GM15510 (cell line): ENCODE data around the gene ANKS1A.

ENCODE experiments used
- POLR2A ChIP-seq: IDR thresholded peaks from 3 replicates; pipeline ENCODE4 v1.6.1; 2011; ENCODE audit warnings: borderline replicate concordance; ENCODE audit not compliant: insufficient read length; ENCODE audit errors: extremely low read depth

The ANKS1A gene, protein sequence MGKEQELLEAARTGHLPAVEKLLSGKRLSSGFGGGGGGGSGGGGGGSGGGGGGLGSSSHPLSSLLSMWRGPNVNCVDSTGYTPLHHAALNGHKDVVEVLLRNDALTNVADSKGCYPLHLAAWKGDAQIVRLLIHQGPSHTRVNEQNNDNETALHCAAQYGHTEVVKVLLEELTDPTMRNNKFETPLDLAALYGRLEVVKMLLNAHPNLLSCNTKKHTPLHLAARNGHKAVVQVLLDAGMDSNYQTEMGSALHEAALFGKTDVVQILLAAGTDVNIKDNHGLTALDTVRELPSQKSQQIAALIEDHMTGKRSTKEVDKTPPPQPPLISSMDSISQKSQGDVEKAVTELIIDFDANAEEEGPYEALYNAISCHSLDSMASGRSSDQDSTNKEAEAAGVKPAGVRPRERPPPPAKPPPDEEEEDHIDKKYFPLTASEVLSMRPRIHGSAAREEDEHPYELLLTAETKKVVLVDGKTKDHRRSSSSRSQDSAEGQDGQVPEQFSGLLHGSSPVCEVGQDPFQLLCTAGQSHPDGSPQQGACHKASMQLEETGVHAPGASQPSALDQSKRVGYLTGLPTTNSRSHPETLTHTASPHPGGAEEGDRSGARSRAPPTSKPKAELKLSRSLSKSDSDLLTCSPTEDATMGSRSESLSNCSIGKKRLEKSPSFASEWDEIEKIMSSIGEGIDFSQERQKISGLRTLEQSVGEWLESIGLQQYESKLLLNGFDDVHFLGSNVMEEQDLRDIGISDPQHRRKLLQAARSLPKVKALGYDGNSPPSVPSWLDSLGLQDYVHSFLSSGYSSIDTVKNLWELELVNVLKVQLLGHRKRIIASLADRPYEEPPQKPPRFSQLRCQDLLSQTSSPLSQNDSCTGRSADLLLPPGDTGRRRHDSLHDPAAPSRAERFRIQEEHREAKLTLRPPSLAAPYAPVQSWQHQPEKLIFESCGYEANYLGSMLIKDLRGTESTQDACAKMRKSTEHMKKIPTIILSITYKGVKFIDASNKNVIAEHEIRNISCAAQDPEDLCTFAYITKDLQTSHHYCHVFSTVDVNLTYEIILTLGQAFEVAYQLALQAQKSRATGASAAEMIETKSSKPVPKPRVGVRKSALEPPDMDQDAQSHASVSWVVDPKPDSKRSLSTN

DNA sequence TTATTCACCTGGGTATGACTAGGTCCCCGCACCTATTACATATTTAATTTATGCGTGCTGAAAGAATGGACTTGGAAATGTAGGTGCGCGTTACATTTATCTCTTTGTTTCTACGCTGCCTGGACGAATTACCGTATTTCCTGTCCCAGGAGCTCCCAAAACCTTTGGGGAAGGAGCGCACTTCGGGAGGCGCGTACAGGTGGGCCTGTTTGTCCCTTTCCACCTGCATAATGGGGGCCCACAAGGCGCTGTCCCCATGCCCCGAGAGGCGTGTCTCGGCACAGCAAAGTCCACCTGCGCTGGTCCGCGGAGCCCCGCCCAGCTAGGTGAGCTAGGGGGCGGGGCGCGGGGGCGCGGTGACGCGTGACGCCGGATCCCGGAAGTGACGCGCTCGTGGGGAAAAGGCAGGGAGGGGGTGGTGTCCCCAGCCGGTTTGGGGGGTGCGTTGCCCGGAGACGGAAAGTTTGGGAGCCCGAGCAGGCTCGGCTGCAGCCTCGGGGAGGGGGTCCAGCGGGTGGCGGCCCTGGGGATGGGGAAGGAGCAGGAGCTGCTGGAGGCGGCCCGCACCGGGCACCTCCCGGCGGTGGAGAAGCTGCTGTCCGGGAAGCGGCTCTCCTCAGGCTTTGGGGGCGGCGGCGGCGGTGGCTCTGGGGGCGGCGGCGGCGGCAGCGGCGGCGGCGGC lies at the start of gene ANKS1A:
Gene ANKS1A (plus strand): TSS at position 382 of the 682 bp plus-strand sequence. CDS start 148 bp downstream, at position 530.
- peak; percentile 37 for TF ChIP-seq POLR2A

DNA sequence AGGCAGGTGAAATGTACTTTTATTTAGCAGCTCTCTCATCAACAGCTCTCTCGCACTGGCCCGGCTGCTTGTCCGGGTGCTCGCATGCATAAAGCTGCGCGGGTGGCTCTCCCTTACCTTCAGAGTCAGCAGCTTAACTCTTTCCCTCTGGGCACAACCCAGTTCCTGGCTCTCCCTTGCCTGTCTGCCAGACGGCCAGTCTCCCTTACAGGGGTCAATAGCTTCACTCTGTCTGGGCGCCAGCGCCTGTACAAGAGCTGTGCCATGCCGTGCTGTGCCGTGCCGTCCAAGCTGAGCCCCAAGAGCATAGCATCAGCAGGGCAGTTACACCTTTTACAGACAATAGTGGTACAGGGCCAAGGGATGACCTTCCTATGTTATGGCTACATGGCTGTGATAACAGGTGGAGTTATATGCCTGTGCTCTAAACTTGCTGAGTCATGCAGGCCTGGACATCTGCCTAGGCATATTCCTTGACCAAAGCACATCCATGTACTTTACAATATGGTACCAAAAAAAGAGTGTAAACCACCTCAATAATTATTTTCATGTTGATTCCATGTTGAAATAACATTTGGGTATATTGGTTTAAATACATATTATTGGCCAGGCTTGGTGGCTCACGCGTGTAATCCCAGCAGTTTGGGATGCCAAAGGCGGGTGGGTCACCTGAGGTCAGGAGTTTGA lies 49.2 kb upstream of the ANKS1A start:
- TF ChIP-seq POLR2A: no peak

DNA sequence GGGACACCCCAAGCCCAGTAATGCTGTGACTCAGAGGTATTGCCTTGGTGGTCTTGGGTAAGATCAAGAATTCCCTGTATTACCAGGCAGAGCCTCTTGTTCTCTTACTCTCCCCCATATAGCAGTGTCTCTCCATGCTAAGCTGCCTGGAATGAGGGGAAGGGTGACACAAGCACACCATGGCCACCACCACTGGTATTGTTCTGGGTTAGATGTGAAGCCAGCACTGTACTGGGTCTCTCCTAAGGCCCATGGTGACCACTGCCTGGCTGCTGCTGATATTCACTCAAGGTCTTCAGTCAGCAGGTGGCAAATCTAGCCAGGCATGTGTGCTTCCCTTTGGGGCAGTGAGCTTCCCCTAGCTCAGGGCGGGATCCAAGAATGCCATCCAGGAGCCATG lies 37.7 kb upstream of the ANKS1A start:
- TF ChIP-seq POLR2A: no peak

DNA sequence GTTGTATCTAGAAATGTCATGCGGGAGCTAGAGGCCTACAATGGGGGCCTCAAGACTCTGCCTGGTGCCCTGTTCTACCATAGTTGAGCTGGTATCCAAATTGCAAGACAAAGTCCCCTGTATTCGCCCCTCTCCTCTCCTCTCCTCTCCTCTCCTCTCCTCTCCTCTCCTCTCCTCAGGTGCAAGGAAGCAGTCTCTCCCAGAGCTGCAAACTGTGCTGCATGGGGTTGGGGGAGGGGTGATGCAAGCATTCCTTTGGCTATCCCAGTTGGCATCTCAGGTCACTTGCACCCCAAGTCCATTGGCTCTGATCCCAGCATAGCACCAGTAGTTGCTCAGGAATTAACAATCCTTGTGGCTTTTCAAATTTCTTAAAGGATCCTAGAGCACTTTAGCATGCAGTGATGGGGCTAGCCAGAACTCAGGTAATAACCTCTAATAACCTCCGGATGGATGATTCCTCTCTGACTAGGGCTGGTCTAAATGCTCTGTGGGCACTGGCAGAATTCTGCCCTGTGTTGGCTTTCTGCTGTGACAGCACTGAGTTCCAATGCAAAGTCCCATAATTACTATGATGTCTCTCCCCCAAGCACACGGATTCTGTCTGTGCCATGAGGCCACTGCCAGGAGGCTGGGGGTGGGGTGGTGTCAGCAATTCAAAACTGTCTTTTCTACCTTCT lies 36.5 kb upstream of the ANKS1A start:
- no peak for TF ChIP-seq POLR2A

DNA sequence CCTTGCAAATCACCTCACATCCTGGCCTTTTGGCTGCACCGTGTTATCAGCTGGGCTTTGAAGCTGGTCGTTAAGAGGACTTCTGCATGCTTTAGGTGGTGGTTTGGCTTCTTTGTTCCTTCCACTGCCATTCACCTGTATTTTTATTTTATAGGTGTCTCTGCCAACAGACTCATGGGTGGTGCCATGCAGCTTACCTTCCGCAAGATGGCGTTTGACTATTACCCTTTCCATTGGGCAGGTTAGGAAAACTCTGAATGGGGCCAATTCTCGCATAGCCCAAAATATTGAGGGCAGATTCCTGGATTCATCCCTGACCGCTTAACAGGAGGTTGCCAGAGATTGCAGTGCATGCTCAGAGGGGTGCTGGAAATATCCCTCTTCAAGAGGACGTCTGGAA lies 33.6 kb upstream of the ANKS1A start:
- no peak for TF ChIP-seq POLR2A

DNA sequence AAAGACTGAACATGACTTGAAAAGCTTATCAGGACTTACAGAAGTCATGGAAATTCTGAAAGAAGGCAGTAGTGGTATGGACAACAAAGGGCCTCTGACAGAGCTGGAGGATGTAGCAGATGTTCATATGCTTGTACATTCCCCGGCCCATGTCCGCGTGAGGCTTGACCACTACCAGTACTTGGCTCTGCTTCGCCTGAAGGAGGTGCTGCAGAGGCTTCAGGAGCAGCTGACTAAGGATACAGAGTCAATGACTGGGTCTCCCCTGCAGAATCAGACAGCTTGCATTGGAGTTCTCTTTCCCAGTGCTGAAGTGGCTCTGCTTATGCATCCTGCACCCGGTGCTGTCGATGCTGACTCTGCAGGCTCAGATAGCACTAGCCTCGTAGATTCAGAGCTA lies 30.4 kb upstream of the ANKS1A start:
- no peak for TF ChIP-seq POLR2A

DNA sequence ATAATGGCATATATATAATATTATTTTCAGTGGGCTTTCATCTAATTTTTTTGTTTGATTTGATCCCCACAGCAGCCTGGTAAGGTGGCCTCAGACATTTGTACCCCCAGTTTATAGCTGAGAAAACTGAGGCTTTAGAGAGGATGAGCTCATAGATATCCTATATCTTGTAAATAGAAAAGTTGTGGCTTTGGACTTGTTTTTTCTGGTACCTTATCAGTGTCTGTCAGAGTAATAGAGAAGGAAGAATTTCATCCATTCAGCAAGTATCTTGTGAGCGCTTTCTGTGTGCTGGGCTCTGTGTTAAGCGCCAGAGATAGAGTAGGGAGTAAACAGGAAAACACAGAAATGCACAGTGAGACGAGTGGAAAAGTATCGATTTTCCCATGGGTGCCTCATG lies 29.1 kb upstream of the ANKS1A start:
- TF ChIP-seq POLR2A: no peak

DNA sequence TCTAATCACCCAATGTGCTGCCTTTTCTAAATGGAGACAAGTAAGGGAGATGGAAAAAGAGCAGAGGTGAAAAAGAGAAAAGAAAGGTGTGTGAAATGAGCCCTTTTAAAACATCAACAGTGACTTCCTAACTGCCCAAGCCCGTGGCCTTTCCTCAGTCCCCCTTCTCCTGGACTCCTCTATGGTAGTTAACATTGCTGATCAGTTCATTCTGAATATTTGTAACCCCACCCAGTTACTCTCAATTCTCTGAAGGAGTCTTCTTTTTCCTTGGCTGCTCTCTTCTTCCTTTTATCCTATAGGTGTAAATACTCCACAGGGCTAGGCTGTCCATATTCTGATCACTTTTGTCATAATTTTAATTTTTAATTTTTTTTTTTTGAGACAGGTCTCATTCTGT lies 28.3 kb upstream of the ANKS1A start:
- TF ChIP-seq POLR2A: no peak

DNA sequence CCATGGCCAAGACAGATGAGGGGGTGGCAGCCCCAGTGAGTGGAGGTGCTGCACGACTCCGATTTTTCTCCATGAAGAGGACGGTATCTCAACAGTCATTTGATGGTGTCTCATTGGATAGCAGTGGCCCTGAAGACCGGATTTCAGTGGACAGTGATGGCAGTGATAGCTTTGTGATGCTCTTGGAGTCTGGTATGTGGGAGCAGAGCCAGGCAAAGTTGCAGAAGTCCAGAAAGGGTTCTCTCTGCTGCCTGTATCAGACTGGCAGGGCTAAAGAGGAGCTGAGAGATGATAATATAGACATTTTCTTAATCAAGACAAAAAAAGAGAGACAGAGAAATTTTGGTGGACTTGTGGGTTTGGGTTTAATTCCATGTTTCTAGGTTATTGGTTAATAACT lies 25.0 kb upstream of the ANKS1A start:
- TF ChIP-seq POLR2A: no peak

DNA sequence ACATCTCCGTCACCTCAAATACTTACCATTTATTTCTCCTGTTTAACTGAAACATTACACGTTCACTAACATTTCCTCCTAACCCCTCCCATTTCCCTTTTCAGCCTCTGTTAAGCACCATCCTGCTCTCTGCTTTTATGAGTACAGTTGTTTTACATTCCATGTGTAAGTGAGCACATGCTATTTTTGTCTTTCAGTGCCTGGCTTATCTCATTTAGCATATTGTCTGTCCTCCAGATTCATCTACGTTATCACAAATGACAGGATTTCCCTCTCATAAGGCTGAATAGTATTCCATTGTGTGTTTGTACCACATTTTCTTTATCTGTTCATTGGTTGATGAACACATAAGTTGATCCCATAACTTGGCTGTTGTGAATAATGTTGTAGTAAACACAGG lies 23.9 kb upstream of the ANKS1A start:
- no peak for TF ChIP-seq POLR2A

DNA sequence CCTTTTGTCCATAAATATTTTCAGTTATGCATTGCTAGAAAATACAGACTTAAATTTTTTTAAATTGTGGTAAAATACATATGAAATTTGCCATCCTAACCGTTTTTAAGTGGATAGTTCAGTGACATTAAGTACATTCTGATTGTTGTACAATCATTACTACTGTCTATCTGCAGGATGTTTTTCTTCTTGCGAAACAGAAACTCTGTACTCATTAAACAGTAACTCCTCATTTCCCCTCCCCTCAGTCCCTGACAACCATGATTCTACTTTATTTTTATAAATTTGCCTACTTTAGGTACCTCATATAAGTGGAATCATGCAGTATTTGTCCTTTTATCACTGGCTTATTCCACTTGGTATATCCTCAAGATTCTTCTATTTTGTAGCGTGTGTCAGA lies 22.5 kb upstream of the ANKS1A start:
- no peak for TF ChIP-seq POLR2A

DNA sequence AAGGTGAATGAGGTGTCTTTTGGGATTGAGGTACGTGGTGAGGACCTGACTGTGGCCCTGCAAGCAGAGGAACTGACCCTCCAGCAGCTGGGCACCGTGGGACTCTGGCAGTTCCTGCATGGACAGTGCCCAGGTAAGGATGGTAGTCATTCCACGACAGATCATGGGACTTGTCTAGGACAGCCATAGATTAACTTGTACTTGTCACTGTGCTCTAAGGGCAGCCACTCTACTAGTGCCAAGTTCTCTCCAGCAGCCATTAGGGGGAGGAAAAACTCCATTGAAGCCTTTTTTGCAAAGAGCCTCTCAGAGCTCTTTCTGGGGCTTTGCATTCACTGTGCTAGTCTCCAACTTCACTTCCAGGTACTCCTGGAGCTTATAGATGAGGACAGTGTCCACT lies 21.6 kb upstream of the ANKS1A start:
- TF ChIP-seq POLR2A: no peak

DNA sequence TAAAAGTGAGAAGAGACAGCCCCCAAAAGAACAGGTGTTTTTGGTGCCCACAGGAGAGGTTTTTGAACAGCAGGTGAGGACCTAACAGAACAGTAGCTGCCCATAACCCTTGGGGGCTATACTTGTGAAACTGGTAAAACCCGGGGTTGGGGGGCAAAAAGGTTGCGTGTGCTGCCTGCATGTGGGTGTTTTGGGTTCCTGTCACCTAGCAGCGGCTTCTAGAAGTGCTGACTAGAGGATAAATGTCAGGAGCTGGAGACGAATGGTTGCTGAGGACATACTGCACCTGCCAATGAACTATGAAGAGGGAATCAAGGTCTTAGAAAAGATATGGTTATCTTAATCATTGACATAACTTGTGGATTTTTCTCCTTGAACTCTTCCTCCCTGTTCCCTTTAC lies 17.2 kb upstream of the ANKS1A start:
- TF ChIP-seq POLR2A: no peak
